C4-2B (cell line): Measurements from ENCODE around the gene ATP9A.
A peak's percentile ranks its signal among the peaks of the same experiment; 100 is the strongest.

ENCODE experiments used
- H3K27ac ChIP-seq: fragments of 450-650 bp; 2 replicates; pipeline ENCODE4 v1.5.1; 2017
- ZFX ChIP-seq: fragments of 450-650 bp; IDR thresholded peaks from 2 replicates; pipeline ENCODE4 v1.6.1; 2017
- TF ChIP-seq, protein P1 (sequence below): fragments of 450-650 bp; conservative IDR thresholded peaks from 2 replicates; pipeline ENCODE4 v1.5.1; 2017; ENCODE audit warnings: mild to moderate bottlenecking

The ATP9A gene

DNA sequence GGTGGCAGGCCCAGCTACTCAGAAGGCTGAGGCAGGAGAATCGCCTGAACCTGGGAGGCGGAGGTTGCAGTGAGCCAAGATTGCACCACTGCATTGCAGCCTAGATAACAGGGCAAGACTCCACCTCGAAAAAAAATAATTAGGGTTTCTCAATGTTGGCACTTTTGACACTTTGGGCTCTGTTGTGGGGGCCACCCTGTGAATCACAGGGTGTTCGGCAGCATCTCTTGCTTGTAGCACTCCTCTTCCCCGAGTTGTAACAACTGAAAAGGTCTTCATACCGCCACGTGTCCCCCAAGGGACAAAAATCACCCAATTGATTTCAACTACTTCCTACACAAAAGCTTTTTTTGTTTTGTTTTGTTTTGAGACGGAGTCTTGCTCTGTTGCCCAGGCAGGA lies 172.4 kb downstream of the ATP9A start:
- H3K27ac ChIP-seq: no peak overlapping the region

DNA sequence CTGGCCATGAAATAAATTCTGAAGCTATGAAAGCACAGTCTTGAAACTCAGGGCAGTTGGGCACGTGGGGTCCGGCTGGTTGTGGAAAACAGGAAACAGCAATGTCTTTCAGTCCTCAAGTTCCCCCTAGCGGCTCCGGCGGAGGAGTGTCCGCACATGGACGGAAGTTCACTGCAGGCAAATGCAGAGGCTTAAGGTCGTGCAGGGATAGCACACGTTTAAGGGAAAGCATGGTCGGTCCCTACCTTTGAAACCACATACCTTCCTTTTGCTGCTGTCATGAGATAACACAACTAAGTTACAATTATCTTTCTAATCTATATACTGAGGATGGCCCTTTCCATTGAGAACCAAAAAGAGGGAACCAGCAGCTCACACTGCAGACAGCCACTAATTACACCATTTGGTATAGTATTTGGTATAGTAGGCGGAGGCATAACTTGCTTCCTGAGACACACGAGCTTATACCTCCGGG lies 173.1 kb downstream of the ATP9A start:
- TF ChIP-seq, protein P1, sequence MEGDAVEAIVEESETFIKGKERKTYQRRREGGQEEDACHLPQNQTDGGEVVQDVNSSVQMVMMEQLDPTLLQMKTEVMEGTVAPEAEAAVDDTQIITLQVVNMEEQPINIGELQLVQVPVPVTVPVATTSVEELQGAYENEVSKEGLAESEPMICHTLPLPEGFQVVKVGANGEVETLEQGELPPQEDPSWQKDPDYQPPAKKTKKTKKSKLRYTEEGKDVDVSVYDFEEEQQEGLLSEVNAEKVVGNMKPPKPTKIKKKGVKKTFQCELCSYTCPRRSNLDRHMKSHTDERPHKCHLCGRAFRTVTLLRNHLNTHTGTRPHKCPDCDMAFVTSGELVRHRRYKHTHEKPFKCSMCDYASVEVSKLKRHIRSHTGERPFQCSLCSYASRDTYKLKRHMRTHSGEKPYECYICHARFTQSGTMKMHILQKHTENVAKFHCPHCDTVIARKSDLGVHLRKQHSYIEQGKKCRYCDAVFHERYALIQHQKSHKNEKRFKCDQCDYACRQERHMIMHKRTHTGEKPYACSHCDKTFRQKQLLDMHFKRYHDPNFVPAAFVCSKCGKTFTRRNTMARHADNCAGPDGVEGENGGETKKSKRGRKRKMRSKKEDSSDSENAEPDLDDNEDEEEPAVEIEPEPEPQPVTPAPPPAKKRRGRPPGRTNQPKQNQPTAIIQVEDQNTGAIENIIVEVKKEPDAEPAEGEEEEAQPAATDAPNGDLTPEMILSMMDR: peak; percentile 92
- no peak for TF ChIP-seq ZFX
- H3K27ac ChIP-seq: no peak overlapping the region

More for the DNA sequence above, 172.4 kb downstream of the ATP9A start:
- TF ChIP-seq ZFX: no peak

DNA sequence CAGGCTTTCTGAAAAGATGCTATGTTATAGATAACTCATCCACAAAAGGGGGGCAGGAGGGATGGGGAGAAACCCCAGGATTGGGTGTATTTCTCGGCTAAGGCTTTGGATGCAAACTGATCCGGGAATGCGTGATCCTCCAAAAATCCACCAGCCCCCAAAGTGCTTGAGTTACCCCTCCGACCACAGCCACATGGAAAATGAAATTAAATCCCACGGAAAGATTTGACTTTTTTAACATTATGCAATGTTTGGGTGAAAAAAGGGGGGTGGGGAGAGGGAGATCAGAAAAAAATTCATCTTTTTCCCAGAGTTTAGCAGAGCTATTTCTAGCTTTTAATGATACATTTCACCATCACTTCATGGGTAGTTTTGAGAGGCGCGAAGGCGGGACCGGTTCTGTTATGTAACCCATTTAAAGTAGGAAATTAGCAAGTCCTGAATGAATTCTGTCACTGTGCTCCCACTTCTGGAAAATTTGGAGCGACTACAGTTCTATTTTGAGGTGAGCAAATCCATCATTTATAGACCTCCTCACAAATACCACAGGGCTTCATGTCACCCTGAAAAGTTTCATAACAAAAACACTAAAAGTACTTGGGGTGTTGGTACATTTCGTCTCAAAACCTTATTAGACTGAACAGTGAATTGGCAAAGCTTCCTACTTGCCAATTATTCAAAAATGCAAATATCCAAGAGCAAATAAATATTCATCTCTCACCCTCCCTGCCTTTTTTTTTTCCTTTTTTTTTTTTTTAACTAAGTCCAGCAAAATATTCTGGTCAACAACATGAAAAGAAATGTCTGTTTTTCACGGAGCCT lies 173.7 kb downstream of the ATP9A start:
- no peak for TF ChIP-seq ZFX
- TF ChIP-seq, protein P1: no peak
- no peak overlapping the region for H3K27ac ChIP-seq

DNA sequence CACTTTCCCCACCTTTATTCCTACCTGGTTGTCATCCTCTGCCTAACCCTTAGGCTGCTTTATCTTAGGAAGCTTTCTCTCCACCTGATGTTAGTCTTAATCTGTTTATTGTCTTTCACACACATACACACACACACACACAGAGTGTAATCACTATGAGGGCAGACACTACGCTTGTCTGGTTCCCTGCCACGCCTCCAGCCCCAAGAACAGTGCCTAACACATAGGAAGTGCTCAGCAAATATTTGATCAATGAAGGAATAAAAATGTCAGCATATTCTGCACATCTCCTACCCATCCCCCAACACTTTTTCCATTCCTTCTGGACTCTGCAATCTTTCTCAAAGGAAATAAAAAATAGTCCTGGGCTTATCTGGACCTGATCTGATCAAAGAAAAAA lies 174.6 kb downstream of the ATP9A start:
- TF ChIP-seq, protein P1: no peak
- no peak for TF ChIP-seq ZFX
- H3K27ac ChIP-seq: no peak overlapping the region

DNA sequence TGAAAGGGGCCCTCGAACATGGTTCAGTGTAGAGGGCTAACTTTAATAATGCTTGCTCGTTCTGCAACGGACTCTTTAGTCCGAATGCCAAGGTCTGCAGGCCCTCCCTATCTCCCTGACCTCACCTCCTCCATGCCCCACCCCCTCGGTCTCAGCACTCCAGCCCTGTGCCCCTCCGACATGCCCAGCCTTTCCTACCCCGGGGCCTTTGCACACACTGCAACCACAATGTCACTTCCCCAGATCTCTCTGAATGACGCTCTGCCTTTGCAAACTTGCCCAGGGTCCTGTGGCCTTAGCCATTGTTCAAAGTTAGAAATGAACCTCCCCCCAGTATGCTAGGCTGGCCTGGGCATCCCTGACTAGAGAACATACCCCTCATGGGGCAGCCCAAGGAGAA lies 175.6 kb downstream of the ATP9A start:
- TF ChIP-seq ZFX: no peak
- TF ChIP-seq, protein P1: no peak

DNA sequence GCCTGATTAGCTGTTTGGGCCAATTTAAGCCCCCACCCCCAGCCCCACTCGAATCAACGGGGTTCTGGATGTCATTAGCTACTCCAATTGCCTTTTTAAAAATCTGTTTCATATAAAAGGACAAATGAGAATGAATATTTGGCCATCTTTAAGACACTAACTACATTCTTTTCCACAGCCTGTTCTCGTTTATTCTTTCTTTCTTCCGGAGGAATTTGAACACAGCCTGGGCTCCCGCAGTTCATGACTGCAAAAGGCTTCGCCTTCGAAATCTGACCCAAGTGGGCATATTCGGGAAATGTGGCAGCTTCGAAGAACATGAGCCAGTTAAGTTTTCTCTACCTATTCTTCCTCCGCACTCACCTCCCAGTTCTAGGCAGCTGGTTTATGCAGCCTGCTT lies 176.3 kb downstream of the ATP9A start:
- no peak overlapping the region for H3K27ac ChIP-seq
- TF ChIP-seq, protein P1: no peak
- no peak for TF ChIP-seq ZFX

More for the DNA sequence above, 175.6 kb downstream of the ATP9A start:
- H3K27ac ChIP-seq: no peak overlapping the region

DNA sequence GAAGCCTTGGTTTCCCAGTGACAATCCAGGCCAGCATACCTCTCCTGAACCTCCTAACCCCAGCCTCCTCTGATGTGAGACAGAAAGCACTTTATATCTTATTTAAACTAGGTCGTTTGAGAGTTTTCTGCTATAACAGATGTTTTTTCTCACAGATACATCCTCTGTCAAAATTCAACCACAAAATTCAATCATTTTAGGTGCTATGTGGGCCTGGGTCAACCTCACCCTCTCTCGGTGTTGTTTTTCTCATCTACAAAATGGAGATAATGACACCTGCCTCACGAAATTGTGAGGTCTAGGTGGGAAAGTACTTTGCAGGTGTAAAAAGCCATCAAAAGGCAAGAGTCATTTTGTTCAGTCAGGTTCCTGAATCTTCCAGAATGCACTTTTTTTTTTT lies 179.4 kb downstream of the ATP9A start:
- no peak overlapping the region for H3K27ac ChIP-seq
- no peak for TF ChIP-seq ZFX
- TF ChIP-seq, protein P1: no peak

DNA sequence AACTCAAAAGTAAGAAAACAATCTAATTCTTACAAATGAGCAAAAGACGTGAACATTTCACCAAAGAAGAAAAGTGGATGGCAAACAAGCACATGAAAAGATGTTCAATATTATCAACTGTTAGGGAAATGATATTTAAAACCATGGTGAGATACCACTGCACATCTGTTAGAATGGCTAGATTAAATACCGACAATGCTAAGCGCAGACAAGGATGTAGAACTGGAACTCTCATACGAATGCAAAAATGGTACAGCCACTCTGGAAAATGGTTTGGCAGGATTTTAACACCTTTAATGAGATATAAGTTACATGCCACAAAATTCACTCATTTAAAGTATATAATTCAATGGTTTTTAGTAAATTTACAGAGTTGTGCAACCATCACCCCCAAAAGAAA lies 181.0 kb downstream of the ATP9A start:
- H3K27ac ChIP-seq: no peak overlapping the region
- no peak for TF ChIP-seq ZFX
- TF ChIP-seq, protein P1: no peak
